Smooth muscle cell (in vitro differentiated cells): ENCODE data around the gene FAM50A. TPM values are rescaled to one million over a fixed set of nuclear protein-coding genes. Genes with fewer than 3 reads are reported as not detected.

Source experiments
- DNase-seq: peaks from one replicate; lab custom pipeline; 2025; ENCODE audit not compliant: unreplicated experiment; lab: John Stamatoyannopoulos, UW
- H2AFZ ChIP-seq: fragments of 200-600 bp; sonication (generic); 2 replicates; pipeline ENCODE4 v1.6.0; 2016; ENCODE audit warnings: antibody characterized with exemption, low read depth, mild to moderate bottlenecking
- H3F3A ChIP-seq: fragments of 200-600 bp; sonication (generic); 2 replicates; pipeline ENCODE4 v1.6.0; 2017; ENCODE audit warnings: antibody characterized with exemption, low read depth
- H3K27ac ChIP-seq: fragments of 200-600 bp; sonication (generic); 2 replicates; pipeline ENCODE4 v1.5.1; 2016; ENCODE audit warnings: low read depth, mild to moderate bottlenecking
- H3K27me3 ChIP-seq: fragments of 200-600 bp; sonication (generic); 2 replicates; pipeline ENCODE4 v1.6.1; 2016; ENCODE audit warnings: low read depth, mild to moderate bottlenecking
- H3K36me3 ChIP-seq: fragments of 200-600 bp; sonication (generic); 2 replicates; pipeline ENCODE4 v1.5.1; 2016; ENCODE audit warnings: low read depth
- H3K4me1 ChIP-seq: fragments of 200-600 bp; sonication (generic); 2 replicates; pipeline ENCODE4 v1.5.1; 2016; ENCODE audit warnings: low read depth
- H3K4me2 ChIP-seq: fragments of 200-600 bp; sonication (generic); 2 replicates; pipeline ENCODE4 v1.6.0; 2016; ENCODE audit warnings: mild to moderate bottlenecking
- H3K4me3 ChIP-seq: fragments of 200-600 bp; sonication (generic); 2 replicates; pipeline ENCODE4 v1.5.1; 2016; ENCODE audit warnings: mild to moderate bottlenecking
- H3K79me2 ChIP-seq: fragments of 200-600 bp; sonication (generic); 2 replicates; pipeline ENCODE4 v1.6.0; 2016; ENCODE audit warnings: low read depth, mild to moderate bottlenecking
- H3K9ac ChIP-seq: fragments of 200-600 bp; sonication (generic); 2 replicates; pipeline ENCODE4 v1.6.0; 2016; ENCODE audit warnings: low read depth
- H3K9me3 ChIP-seq: fragments of 200-600 bp; sonication (generic); replicated peaks from 2 replicates; pipeline ENCODE4 v1.5.1; 2016; ENCODE audit warnings: low read depth
- H4K20me1 ChIP-seq: fragments of 200-600 bp; sonication (generic); 2 replicates; pipeline ENCODE4 v1.6.0; 2016; ENCODE audit warnings: low read depth
- CTCF ChIP-seq: fragments of 200-600 bp; sonication (generic); IDR thresholded peaks from 2 replicates; pipeline ENCODE4 v1.5.1; 2017; ENCODE audit warnings: borderline replicate concordance, mild to moderate bottlenecking, antibody characterized with exemption; ENCODE audit not compliant: insufficient read depth, poor library complexity, severe bottlenecking
- WGBS: methylation state at CpG from one replicate; pipeline ENCODE4 v1.1.7; 2016; ENCODE audit warnings: low lambda C conversion rate; 5-methylcytosine and 5-hydroxymethylcytosine counted together
- polyA plus RNA-seq: library from polyadenylated mRNA; unstranded; fragments of >200 nt; fragmentation: Nextera tagmentation; extraction: Ambion mirVana; gene quantifications from 2 replicates; pipeline ENCODE4 v1.2.1, GENCODE V29; 2016
- total RNA-seq: library from RNA; depleted of rRNA; stranded (reverse); fragments of >200 nt; gene quantifications from 2 replicates; pipeline ENCODE4 v1.2.3, GENCODE V29; 2014

FAM50A gene
- total and polyA plus RNA-seq, 2 experiments from 2014 or later, result 46.0 to 183 TPM

- Histone ChIP-seq H3K9me3 (no peaks in the 10 kb centered on the region), H3K27ac (no peak overlapping the region), H3K4me1 (no peaks in the 10 kb centered on the region), H3K4me3 (no peak overlapping the region), H4K20me1 (peaks cover 43% of the 10 kb centered on the region), H3K4me2 (no peak overlapping the region), H3F3A (peaks cover 4% of the 10 kb centered on the region), H3K27me3 (no peaks in the 10 kb centered on the region), H2AFZ (no peak overlapping the region), H3K36me3 (no peaks in the 10 kb centered on the region), H3K9ac (no peak overlapping the region), H3K79me2 (peaks cover 19% of the 10 kb centered on the region)
- WGBS, result 63% methylated on average over 6 of the region's 6 CpGs
- TF ChIP-seq CTCF, result no peak
- DNase-seq, result no peak
Observed at GRCh38 chrX:154401045-154401799, 42.7 kb upstream of the FAM50A start.

- H3F3A ChIP-seq, result peaks cover 4% of the 10 kb centered on the region
- H4K20me1 ChIP-seq, result peaks cover 43% of the 10 kb centered on the region
- no peaks in the 10 kb centered on the region for H3K27me3 ChIP-seq
- H3K4me2 ChIP-seq, result no peak overlapping the region
- H3K27ac ChIP-seq, result no peak overlapping the region
- no peaks in the 10 kb centered on the region for H3K36me3 ChIP-seq
- no peaks in the 10 kb centered on the region for H3K9me3 ChIP-seq
- DNase-seq, result no peak
- 74% methylated on average over 6 of the region's 6 CpGs for WGBS
- TF ChIP-seq CTCF, result no peak
- no peak overlapping the region for H3K4me3 ChIP-seq
- no peaks in the 10 kb centered on the region for H3K4me1 ChIP-seq
- H2AFZ ChIP-seq, result no peak overlapping the region
- H3K9ac ChIP-seq, result no peak overlapping the region
- H3K79me2 ChIP-seq, result peaks cover 19% of the 10 kb centered on the region
Observed at GRCh38 chrX:154401918-154402621, 41.9 kb upstream of the FAM50A start.

- no peak for DNase-seq
- Histone ChIP-seq H2AFZ (no peak overlapping the region), H4K20me1 (peaks cover 43% of the 10 kb centered on the region), H3K9me3 (no peaks in the 10 kb centered on the region), H3K4me2 (no peak overlapping the region), H3K27ac (no peak overlapping the region), H3K36me3 (no peaks in the 10 kb centered on the region), H3F3A (peaks cover 4% of the 10 kb centered on the region), H3K27me3 (no peaks in the 10 kb centered on the region), H3K79me2 (peaks cover 20% of the 10 kb centered on the region), H3K4me3 (no peak overlapping the region), H3K9ac (no peak overlapping the region), H3K4me1 (no peaks in the 10 kb centered on the region)
- no peak for TF ChIP-seq CTCF
- 80% methylated on average over 19 of the region's 19 CpGs for whole genome bisulfite sequencing
Observed at GRCh38 chrX:154402622-154403127, 41.3 kb upstream of the FAM50A start.
